Neural cell (in vitro differentiated cells): Measurements from ENCODE around the gene PDCD1.

ENCODE experiments used
- CTCF ChIP-seq: fragments of 450-650 bp; IDR thresholded peaks from 2 replicates; pipeline ENCODE4 v1.5.1; 2014; ENCODE audit warnings: antibody characterized with exemption, mild to moderate bottlenecking, moderate library complexity; ENCODE audit not compliant: poor library complexity, severe bottlenecking
- EP300 ChIP-seq: fragments of 450-650 bp; conservative IDR thresholded peaks from 2 replicates; pipeline ENCODE4 v1.6.1; 2014; ENCODE audit warnings: antibody characterized with exemption, mild to moderate bottlenecking, moderate library complexity; ENCODE audit not compliant: poor library complexity, severe bottlenecking
- EZH2 ChIP-seq: fragments of 200-600, 300-800 bp; shearing (Covaris generic), sonication (generic); IDR thresholded peaks from 2 replicates; pipeline ENCODE4 v1.6.1; 2014; ENCODE audit warnings: antibody characterized with exemption, low read length, borderline replicate concordance, mild to moderate bottlenecking; ENCODE audit not compliant: insufficient read depth, poor library complexity, severe bottlenecking
- MXI1 ChIP-seq: fragments of 450-650 bp; conservative IDR thresholded peaks from 2 replicates; pipeline ENCODE4 v1.6.1; 2014; ENCODE audit warnings: antibody characterized with exemption, mild to moderate bottlenecking; ENCODE audit not compliant: poor library complexity, severe bottlenecking
- POLR2AphosphoS5 ChIP-seq: IDR thresholded peaks from 2 replicates; pipeline ENCODE4 v1.6.1; 2012
- RAD21 ChIP-seq: fragments of 450-650 bp; conservative IDR thresholded peaks from 2 replicates; pipeline ENCODE4 v1.6.1; 2014; ENCODE audit warnings: antibody characterized with exemption, mild to moderate bottlenecking, moderate library complexity
- REST ChIP-seq: IDR thresholded peaks from 2 replicates; pipeline ENCODE4 v1.6.1; 2012; ENCODE audit warnings: borderline replicate concordance
- SMC3 ChIP-seq: fragments of 450-650 bp; conservative IDR thresholded peaks from 2 replicates; pipeline ENCODE4 v1.6.1; 2014; ENCODE audit warnings: antibody characterized with exemption, mild to moderate bottlenecking, moderate library complexity; ENCODE audit not compliant: poor library complexity
- TAF1 ChIP-seq: IDR thresholded peaks from 2 replicates; pipeline ENCODE4 v1.6.1; 2012; ENCODE audit warnings: low read depth

DNA sequence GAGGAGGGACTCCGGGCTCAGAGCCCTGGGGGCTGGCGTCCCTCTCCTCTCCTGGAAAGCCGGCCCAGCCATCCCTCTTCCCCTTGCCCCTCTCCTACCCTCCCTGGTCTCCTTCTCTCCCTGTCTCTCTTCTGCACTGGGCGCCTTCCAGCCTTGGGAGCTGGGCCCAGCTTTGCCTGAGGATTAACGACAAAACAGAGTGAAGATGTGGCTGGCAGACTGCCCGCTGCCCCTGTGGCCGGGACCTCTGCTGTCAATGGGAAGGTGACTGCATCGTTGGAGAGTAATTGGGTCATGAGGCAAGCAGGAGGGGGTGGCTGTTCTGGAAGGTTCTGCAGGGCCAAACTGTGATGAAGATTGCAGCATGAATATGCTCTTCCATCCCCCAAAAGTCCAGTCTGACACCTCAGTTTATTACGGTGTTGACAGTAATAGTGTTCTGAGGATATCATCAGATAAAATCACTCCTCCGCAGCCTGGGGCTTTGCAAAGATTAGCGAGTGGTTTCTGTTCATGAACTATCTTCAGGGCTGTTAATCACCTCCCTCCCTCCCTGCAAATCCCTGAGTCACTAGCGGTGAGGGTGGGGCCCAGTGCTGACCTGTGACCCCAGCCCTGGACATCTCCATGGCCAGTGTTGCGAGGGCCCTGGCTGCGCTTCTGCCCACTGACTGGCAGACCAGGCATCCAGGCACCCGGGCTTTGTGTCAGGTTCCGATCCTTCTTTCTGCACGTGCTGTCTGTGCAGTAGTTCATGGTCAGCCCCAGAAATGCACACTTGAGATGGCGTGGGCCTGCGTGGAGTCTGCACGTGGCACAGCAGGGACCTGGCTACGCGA, 33.8 kb upstream of the PDCD1 start:
- TF ChIP-seq POLR2AphosphoS5 (no peak), MXI1 (no peak), CTCF (no peak), EP300 (no peak), EZH2 (no peak), REST (no peak), TAF1 (no peak), SMC3 (no peak), RAD21 (no peak)
